ENCODE measurements around the gene BIN1. TPM values are rescaled to one million over a fixed set of nuclear protein-coding genes. Genes with fewer than 3 reads are reported as not detected.

The BIN1 gene
- total RNA-seq, 1 experiment from 2014 or later: 31.8 TPM

GRCh38 chr2:127069536-127069935, 37.4 kb downstream of the BIN1 start:
- Histone ChIP-seq H3K9ac (ENCODE audit: low read length) (no peak overlapping the region), H4K20me1 (ENCODE audit: insufficient read depth) (no peaks in the 10 kb centered on the region), H3K9me2 (ENCODE audit: insufficient read depth) (no peaks in the 10 kb centered on the region), H3K27ac (ENCODE audit: low read depth, low read length) (no peak overlapping the region), H3K4me1 (ENCODE audit: control insufficient read depth in 1 of 2, insufficient read depth in 2 of 2, low read length in 2 of 2) (peaks cover 22 to 35% of the 10 kb centered on the region in 2 experiments), H3K27me3 (ENCODE audit: insufficient read depth, low read length) (no peaks in the 10 kb centered on the region), H3K36me3 (ENCODE audit: control insufficient read depth in 1 of 2, insufficient read depth in 2 of 2, low read length in 2 of 2) (no peaks in the 10 kb centered on the region), H3K9me3 (ENCODE audit: control insufficient read depth in 1 of 2, insufficient read depth in 1 of 2, low read depth in 1 of 2, low read length in 2 of 2) (no peaks in the 10 kb centered on the region), H3K4me3 (replicated peaks in 1 of 2; ENCODE audit: low read depth in 1 of 2, low read length in 2 of 2) (no peak overlapping the region), H2AFZ (ENCODE audit: low read depth, low read length, poor library complexity, severe bottlenecking) (no peak overlapping the region), H3K79me2 (ENCODE audit: insufficient read depth, low read length) (no peaks in the 10 kb centered on the region), H3K4me2 (ENCODE audit: low read length) (no peak overlapping the region)
- no peak for TF ChIP-seq POLR2A (IDR thresholded peaks at IDR 0.05; ENCODE audit: borderline replicate concordance, extremely low read depth, insufficient read depth, insufficient read length)
- TF ChIP-seq YY1 (IDR thresholded peaks at IDR 0.05; ENCODE audit: extremely low read depth, insufficient replicate concordance, low read depth, low read length): no peak
- TF ChIP-seq POLR2AphosphoS5 (IDR thresholded peaks at IDR 0.05; ENCODE audit: low read depth, low read length): no peak
- no peak for TF ChIP-seq RAD21 (IDR thresholded peaks at IDR 0.05; ENCODE audit: low read depth)
- no peak for TF ChIP-seq SP1 (IDR thresholded peaks at IDR 0.05; ENCODE audit: low read depth)
- TF ChIP-seq TCF7L2 (IDR thresholded peaks at IDR 0.05; ENCODE audit: borderline replicate concordance, extremely low read depth, insufficient read depth, insufficient read length): no peak
- TF ChIP-seq ATF3 (IDR thresholded peaks at IDR 0.05): no peak
- TF ChIP-seq CTCF (IDR thresholded peaks at IDR 0.05 in 2 of 3, conservative IDR thresholded peaks at IDR 0.05 in 1 of 3; ENCODE audit: borderline replicate concordance in 1 of 3, insufficient read depth in 1 of 3, low read depth in 2 of 3, low read length in 2 of 3): no peak
- no peak for TF ChIP-seq ZFX (IDR thresholded peaks at IDR 0.05)
- no peak for TF ChIP-seq MAX (IDR thresholded peaks at IDR 0.05)
- TF ChIP-seq EZH2 (IDR thresholded peaks at IDR 0.05): no peak
- no peak for TF ChIP-seq ZNF274 (IDR thresholded peaks at IDR 0.05; ENCODE audit: low read depth, low read length)
- TF ChIP-seq ELF1 (IDR thresholded peaks at IDR 0.05; ENCODE audit: borderline replicate concordance, low read depth): no peak
- no peak for TF ChIP-seq EGR1 (IDR thresholded peaks at IDR 0.05; ENCODE audit: low read depth)
- no peak for TF ChIP-seq ZBTB33 (IDR thresholded peaks at IDR 0.05; ENCODE audit: extremely low read depth, insufficient replicate concordance, low read length)
- intact Hi-C loops (cut with micrococcal nuclease): loop anchor here (2.0 kb wide), 2 partner anchors 37 to 105 kb away; partner anchors contain the start of gene BIN1
- ATAC-seq: no peak
- RAD21 ChIA-PET (ENCODE audit: low non-redundant PET in 1 of 2, low total read pairs in 2 of 2, uncharacterized antibody in 2 of 2, unreplicated experiment in 2 of 2): no interaction called here
- no peak for DNase-seq (ENCODE audit: low read depth, low spot score)
- POLR2A ChIA-PET: no interaction called here
- CTCF ChIA-PET: interaction anchor here (2.0 to 2.5 kb wide), 2 partner anchors 104 to 128 kb away, joined by 10 to 11 read pairs; no protein-coding TSS in a partner anchor
- BruUV-seq (replicated peaks): no TSS peak
